CD1c-positive myeloid dendritic cell (primary cell): ENCODE measurements around the gene RADIL.
A peak's percentile ranks its signal among the peaks of the same experiment; 100 is the strongest.

Experiments used
- DNase-seq: peaks from one replicate; pipeline ENCODE4 v3.0.0-alpha.2; 2016; ENCODE audit errors: extremely low spot score

The RADIL gene

GRCh38 chr7:4754433-4755010 is 129.0 kb downstream of the RADIL start:
- no peak for DNase-seq

GRCh38 chr7:4753598-4754432 is 129.7 kb downstream of the RADIL start:
- peak; percentile 78 for DNase-seq

- DNase-seq, result no peak
These were observed 132.0 kb downstream of the RADIL start for GRCh38 chr7:4751398-4751947.

- no peak for DNase-seq
These were observed 133.7 kb downstream of the RADIL start for GRCh38 chr7:4749798-4750197.

- no peak for DNase-seq
These were observed 134.2 kb downstream of the RADIL start for GRCh38 chr7:4749363-4749762.
